SK-N-SH treated with all-trans-retinoic acid at 6 μM for 48 hours (cell line): ENCODE results near the gene EHD4.

ENCODE experiments used
- ARNTL ChIP-seq: fragments of 450-650 bp; formaldehyde crosslinking; IDR thresholded peaks from 2 replicates; pipeline ENCODE4 v1.5.0; 2020; ENCODE audit warnings: low read depth, mild to moderate bottlenecking, moderate library complexity, borderline replicate concordance
- CREB5 ChIP-seq: fragments of 250-450 bp; sonication (Bioruptor Pico); IDR thresholded peaks from 2 replicates; pipeline ENCODE4 v1.5.1; 2020; ENCODE audit warnings: low read depth, mild to moderate bottlenecking, moderate library complexity

GRCh38 chr15:41972253-41973242, at the start of gene EHD4:
- no peak for TF ChIP-seq CREB5 (CRISPR knock-in tag)
- TF ChIP-seq ARNTL: no peak
